Progenitor cell of endocrine pancreas (in vitro differentiated cells): ENCODE results near the gene IL1RAPL2. TPM values are rescaled to one million over a fixed set of nuclear protein-coding genes. Genes with fewer than 3 reads are reported as not detected.

Experiments used
- DNase-seq: peaks from one replicate; pipeline ENCODE4 v3.0.0; 2021; ENCODE audit warnings: low spot score; ENCODE audit not compliant: unreplicated experiment
- H3K27ac Mint-ChIP-seq: 2 replicates; pipeline ENCODE4 v1.8.0; 2021; ENCODE audit warnings: mild to moderate bottlenecking, moderate library complexity, mixed read lengths
- H3K27me3 Mint-ChIP-seq: 2 replicates; pipeline ENCODE4 v1.8.0; 2021; ENCODE audit warnings: mixed read lengths
- H3K36me3 Mint-ChIP-seq: 2 replicates; pipeline ENCODE4 v1.8.0; 2022; ENCODE audit warnings: mixed read lengths; ENCODE audit not compliant: insufficient read depth
- H3K4me1 Mint-ChIP-seq: 2 replicates; pipeline ENCODE4 v1.8.0; 2021; ENCODE audit warnings: low read depth, mixed read lengths
- H3K4me3 Mint-ChIP-seq: 2 replicates; pipeline ENCODE4 v1.8.0; 2021; ENCODE audit warnings: low read depth, mild to moderate bottlenecking, moderate library complexity, mixed read lengths
- H3K9me3 Mint-ChIP-seq: 2 replicates; pipeline ENCODE4 v1.8.0; 2021; ENCODE audit warnings: low read depth, mixed read lengths
- CTCF ChIP-seq: fragments of 200-600 bp; sonication (generic); IDR thresholded peaks from one replicate; pipeline ENCODE4 v1.5.0; 2021; ENCODE audit warnings: antibody characterized with exemption, mild to moderate bottlenecking; ENCODE audit not compliant: unreplicated experiment
- total RNA-seq: library from RNA; stranded (reverse); gene quantifications from 2 replicates; pipeline ENCODE4 v1.2.1, GENCODE V29; 2021

The IL1RAPL2 gene
- total RNA-seq, 1 donor from 2014 or later, result 0.91 TPM

GRCh38 chrX:105543283-105543682 is 977.3 kb downstream of the IL1RAPL2 start:
- H3K36me3 Mint-ChIP-seq, result peaks cover 2% of the 10 kb centered on the region
- no peaks in the 10 kb centered on the region for H3K4me1 Mint-ChIP-seq
- H3K9me3 Mint-ChIP-seq, result peaks cover 40% of the 10 kb centered on the region
- H3K27ac Mint-ChIP-seq, result no peak overlapping the region
- no peak for DNase-seq
- TF ChIP-seq CTCF, result no peak
- no peaks in the 10 kb centered on the region for H3K27me3 Mint-ChIP-seq
- no peak overlapping the region for H3K4me3 Mint-ChIP-seq

- no peak for TF ChIP-seq CTCF
- DNase-seq, result no peak
- no peaks in the 10 kb centered on the region for H3K36me3 Mint-ChIP-seq
- no peak overlapping the region for H3K4me3 Mint-ChIP-seq
- H3K27me3 Mint-ChIP-seq, result no peaks in the 10 kb centered on the region
- no peak overlapping the region for H3K27ac Mint-ChIP-seq
- peaks cover 20% of the 10 kb centered on the region for H3K9me3 Mint-ChIP-seq
- no peaks in the 10 kb centered on the region for H3K4me1 Mint-ChIP-seq
These were observed 984.2 kb downstream of the IL1RAPL2 start for GRCh38 chrX:105550043-105550663.

GRCh38 chrX:105552395-105552794 is 986.4 kb downstream of the IL1RAPL2 start:
- no peak for TF ChIP-seq CTCF
- no peaks in the 10 kb centered on the region for H3K36me3 Mint-ChIP-seq
- no peak overlapping the region for H3K4me3 Mint-ChIP-seq
- H3K27ac Mint-ChIP-seq, result no peak overlapping the region
- H3K27me3 Mint-ChIP-seq, result no peaks in the 10 kb centered on the region
- no peak for DNase-seq
- H3K4me1 Mint-ChIP-seq, result no peaks in the 10 kb centered on the region
- peaks cover 19% of the 10 kb centered on the region for H3K9me3 Mint-ChIP-seq

- Mint-ChIP-seq H3K4me3 (no peak overlapping the region), H3K36me3 (no peaks in the 10 kb centered on the region), H3K9me3 (peaks cover 19% of the 10 kb centered on the region), H3K27ac (no peak overlapping the region), H3K4me1 (no peaks in the 10 kb centered on the region), H3K27me3 (no peaks in the 10 kb centered on the region)
- DNase-seq, result no peak
- no peak for TF ChIP-seq CTCF
These were observed 987.1 kb downstream of the IL1RAPL2 start for GRCh38 chrX:105553118-105553517.

GRCh38 chrX:105564501-105564900 is 998.5 kb downstream of the IL1RAPL2 start:
- H3K9me3 Mint-ChIP-seq, result peaks cover 30% of the 10 kb centered on the region
- H3K4me3 Mint-ChIP-seq, result no peak overlapping the region
- H3K4me1 Mint-ChIP-seq, result no peaks in the 10 kb centered on the region
- TF ChIP-seq CTCF, result no peak
- DNase-seq, result no peak
- no peak overlapping the region for H3K27ac Mint-ChIP-seq
- H3K27me3 Mint-ChIP-seq, result no peaks in the 10 kb centered on the region
- H3K36me3 Mint-ChIP-seq, result peaks cover 2% of the 10 kb centered on the region
